Measurements from ENCODE around the gene CREB3L2.

DNA sequence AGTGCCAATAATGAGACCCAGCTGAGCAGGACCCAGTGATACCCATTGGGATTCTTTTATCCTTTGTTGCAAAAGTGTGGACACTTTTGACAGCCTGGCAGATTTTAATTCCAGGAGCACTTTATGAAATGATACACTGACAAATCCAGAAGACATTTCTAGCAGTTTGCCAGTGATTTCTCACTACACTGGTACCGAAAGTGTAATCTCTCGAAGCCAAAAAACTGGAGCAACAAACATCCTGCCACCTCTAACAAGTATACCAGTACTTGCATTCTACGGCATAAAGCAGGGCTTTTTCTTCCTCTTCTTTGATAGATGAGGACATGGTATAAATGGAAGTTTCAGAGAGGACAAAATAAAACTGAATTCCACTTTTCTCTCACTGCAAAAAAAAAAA is 46.0 kb upstream of the CREB3L2 start:
- TF ChIP-seq, protein P1, sequence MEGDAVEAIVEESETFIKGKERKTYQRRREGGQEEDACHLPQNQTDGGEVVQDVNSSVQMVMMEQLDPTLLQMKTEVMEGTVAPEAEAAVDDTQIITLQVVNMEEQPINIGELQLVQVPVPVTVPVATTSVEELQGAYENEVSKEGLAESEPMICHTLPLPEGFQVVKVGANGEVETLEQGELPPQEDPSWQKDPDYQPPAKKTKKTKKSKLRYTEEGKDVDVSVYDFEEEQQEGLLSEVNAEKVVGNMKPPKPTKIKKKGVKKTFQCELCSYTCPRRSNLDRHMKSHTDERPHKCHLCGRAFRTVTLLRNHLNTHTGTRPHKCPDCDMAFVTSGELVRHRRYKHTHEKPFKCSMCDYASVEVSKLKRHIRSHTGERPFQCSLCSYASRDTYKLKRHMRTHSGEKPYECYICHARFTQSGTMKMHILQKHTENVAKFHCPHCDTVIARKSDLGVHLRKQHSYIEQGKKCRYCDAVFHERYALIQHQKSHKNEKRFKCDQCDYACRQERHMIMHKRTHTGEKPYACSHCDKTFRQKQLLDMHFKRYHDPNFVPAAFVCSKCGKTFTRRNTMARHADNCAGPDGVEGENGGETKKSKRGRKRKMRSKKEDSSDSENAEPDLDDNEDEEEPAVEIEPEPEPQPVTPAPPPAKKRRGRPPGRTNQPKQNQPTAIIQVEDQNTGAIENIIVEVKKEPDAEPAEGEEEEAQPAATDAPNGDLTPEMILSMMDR (conservative IDR thresholded peaks at IDR 0.05 in 1 of 2, IDR thresholded peaks at IDR 0.05 in 1 of 2; ENCODE audit: low read depth in 1 of 2, low read length in 2 of 2): no peak
- no peak for TF ChIP-seq EZH2 (IDR thresholded peaks at IDR 0.05; ENCODE audit: low read length, missing control alignments)

Data from fibroblast of lung (primary cell).